HG02884 (cell line): Measurements from ENCODE around the gene EMID1.
A peak's percentile ranks its signal among the peaks of the same experiment; 100 is the strongest.

Experiments used
- ATAC-seq: cut with Tn5 transposase; IDR thresholded peaks from one replicate; pipeline ENCODE4 v1.9.1; 2021; ENCODE audit warnings: mild to moderate bottlenecking, moderate library complexity; ENCODE audit not compliant: unreplicated experiment

Gene EMID1

DNA sequence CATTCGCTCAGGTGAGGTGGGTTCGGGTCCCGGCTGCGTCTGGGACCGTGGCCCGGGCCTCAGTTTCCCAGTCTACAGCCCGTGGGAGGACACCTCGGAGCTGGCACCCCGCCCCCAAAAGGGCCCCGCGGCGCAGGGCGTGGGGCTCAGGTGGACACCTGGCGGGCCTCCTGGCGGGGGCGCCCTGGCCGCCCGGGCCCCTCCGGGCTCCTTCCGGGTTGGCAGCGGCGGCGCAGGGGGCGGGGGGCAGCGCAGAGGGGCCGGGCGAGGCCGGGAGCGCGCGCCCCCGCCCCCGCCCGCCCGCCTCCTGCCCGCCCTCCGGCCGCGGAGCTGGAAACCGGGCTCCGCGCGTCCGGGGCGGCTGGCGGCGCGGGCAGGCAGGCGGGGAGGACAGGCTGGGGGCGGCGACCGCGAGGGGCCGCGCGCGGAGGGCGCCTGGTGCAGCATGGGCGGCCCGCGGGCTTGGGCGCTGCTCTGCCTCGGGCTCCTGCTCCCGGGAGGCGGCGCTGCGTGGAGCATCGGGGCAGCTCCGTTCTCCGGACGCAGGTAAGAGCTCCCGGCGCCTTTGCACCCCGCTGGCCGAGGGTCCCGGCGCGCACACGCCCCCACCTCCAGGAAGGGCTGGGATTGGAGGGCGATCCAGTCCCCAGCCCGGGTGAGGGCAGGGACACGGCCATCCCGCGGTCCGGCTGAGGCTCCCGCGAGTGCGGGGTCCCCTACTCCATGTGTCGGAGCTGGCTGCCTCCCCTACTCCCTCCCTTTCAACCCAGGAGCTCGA lies at the start of gene EMID1:
TSS of gene EMID1 (plus strand) at position 303 of the 778 bp plus-strand sequence. CDS start at position 446, 143 bp downstream.
- ATAC-seq = no peak

DNA sequence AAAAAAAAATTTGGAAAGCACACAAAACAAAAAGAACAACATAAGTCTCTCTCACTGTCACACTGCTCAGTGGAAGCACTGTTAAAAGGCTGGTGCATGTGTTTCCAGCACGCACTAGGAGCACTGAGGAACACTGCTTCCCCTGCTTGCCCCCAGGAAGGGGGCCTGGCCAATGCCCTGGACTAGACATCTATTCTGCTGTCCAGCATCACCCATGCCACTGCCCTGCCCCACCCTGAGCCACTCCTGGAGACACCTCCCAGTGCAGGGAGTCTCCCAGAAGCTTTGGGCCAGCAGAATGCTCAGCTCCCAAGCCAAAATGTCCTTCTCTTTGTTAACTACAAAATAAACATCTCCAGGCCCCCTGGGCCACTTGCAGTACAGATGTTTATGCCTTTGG lies 49.7 kb upstream of the EMID1 start:
- no peak for ATAC-seq

DNA sequence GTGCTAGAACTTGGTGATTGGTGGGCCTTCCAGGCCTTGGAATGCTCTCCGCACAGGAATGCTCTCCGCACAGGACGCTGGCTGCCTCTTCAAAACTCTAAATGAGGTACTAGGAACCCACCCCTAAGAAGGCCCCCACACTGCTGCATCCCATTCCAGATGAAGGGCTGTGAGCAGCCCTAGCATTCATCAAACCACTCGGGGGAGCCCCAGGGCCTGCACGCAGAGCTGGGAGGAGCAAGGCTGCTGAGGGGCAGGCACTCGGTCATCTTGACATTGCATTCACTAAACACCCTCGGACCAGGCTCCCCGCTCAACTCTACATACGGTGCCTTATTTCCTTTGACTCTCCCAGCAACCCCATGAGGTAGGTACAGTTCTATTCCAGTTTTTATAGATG lies 49.2 kb upstream of the EMID1 start:
- no peak for ATAC-seq

DNA sequence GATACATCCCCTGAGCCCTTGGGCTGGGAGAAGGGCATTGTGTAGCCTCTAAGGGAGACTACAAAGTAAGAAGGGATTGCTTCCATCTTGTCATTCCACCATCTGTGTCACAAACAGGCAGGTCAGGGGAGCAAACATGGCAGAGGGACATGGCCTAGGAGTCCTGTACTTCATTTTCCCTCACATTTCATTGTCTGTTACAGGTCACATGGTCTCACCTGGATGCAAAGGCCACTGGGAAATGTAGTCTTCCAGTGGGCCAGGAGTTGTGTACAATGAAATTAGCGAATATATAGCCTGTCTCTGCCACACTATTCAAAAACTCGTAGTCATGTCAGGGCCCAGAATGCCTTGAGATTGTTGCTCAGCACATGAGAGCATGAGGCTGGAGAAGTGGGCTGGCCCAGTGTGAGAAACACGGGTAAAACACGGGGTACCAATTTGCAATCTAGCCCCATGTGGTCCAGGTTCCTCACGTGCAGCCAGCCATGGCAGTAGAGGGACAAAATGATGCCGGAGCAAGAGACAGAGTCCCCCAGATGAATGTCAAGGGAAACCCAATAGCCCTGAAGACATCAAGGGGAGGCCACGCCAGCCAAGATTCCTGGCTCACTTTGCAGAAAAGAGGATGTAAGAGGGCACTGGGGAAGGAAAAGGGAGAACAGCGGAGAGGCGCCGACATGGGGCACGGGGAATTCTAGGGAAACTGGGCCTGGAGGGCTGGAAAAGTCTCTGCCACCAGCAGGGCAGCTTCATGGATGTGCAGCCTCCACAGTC lies 47.7 kb upstream of the EMID1 start:
- ATAC-seq = no peak

DNA sequence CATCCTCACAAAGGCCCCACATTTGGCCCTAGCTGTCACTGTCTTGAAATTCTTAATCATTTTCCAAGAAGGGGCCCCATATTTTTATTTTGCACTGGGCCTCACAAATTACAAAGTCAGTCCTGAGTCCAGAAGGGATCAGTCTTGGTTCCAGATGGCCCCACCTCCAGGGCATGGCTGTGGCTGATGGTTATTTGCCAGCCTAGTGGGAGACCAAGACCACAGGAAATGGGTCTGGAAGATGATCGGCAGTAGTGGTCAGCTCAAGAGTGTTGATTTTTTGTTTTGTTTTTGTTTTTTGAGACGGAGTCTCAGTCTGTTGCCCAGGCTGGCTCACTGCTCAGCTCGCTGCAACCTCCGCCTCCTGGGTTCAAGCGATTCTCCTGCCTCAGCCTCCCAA lies 47.1 kb upstream of the EMID1 start:
- no peak for ATAC-seq

DNA sequence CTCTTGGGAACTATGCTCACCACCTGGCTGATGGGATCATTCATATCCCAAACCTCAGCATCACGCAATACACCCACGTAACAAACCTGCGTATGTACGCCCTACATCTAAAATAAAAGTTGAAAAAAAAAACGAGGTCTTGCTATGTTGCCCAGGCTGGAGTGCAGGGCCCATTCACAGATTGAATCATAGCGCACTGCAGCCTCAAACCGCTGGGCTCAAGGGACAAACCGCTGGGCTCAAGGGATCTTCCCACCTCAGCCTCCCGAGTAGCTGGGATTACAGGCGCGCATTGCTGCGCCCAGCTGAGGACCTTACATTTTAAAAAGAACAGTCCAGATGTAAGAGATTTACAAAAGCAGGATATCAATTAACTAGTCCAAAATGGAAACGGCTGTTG lies 41.9 kb upstream of the EMID1 start:
- no peak for ATAC-seq

DNA sequence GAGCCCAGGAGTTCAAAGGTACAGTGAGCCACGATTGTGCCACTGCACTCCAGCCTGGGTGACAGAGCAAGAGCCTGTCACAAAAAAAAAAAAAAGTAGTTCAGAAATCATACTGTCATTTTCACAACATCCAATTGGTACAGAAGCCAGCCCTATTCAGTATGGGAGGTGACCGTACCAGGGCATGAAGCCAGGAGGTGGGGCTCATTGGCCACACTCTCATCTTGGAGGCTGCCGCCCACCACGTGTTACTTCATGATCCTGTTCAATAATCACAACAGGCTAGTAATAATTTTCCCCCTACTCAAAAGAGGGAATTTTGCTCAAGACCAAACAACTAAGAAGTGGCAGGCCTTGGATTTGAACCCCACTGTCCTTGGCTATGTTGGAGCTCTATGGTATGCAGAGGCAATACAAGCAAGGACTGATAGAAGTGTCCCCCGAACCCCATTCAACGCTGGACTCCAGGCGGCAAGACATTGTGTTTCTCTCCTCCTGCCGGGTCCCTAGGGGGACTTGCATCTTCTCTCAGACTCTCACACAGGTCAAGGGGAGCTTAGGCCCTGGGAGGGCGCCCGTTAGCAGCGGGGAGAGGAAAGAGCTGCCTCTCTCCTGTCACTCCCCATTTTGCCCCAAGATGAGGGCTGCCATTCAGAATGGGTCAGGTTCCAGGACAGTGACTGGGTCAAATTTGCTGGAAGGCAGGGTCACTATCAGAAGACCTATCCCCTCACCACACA lies 40.2 kb upstream of the EMID1 start:
- ATAC-seq = no peak

DNA sequence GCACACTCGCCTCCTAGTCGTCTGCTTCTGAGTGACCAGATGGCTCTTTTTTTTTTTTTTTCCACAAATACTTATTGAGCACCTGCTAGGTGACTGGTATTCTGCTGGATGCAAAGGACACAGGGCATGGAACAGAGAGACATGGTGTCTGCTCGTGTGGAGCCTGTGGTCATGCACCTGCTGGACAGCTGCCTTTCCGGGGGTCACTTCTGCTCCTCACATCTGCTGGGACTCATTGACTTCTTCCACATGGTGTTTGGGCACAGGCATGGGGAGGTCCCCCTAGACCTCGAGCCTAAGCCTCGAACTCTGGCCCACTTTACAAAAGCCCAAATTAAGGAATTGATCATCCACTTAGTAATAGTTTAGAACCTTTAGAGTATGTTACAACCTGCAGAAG lies 39.5 kb upstream of the EMID1 start:
- no peak for ATAC-seq

DNA sequence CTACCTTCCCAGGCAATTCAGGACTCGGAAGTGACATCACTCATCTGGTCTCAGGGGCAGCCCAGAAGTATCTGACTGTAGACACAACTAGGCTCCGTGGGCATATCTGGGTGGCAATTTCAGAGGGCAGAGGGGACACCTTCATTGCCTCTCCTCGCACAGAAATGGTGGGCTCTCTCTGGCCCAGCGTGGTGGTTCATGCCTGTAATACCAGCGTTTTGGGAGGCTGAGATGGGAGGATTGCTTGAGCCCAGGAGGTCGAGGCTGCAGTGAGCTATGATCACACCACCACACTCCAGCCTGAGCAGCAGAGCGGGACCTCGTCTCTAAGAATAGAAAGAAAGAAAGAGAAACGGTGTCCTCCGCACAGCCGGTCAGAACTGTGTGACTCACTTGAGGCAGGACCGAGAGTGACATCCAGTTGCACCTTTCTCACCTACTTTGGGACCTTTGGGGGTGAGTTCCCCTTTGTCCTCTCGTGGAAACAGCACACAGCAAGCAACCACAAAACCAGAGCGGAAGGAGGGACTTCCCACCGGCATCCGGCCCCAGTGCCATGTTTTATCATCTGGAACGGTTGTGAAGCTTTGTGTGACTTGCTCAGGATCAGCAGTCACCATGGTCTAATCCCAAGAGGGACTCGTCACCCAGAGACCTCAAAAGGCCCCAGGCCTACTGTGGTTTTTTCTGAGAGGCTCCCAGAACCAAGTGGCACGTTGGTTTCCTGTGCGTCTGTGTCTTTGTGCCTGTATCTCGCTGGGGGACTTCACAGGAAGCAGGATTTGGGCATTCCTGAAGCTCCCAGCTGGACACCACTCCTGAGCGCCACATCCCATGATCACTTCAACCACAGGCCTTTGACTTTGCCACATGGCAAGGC lies 38.4 kb upstream of the EMID1 start:
- peak; percentile 76 for ATAC-seq

DNA sequence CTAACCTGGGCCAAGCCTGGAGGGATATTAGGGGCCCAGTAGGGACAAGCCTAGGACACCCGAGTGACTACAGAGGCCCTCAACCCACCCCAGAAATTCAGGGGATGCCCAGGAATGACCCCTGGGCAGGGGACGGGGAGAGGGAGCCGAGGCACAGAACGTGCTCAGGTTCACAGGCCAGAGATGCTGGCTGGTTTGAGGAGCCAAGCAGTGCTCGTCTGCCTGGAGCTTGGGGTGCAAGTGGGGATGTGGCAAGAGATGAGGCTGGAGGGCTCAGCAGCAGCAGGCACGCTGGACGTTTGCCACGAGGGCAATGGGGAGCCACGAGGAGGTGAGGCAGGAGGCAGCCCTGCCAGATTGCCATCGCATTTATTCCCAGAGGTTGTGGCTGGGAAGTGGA lies 34.0 kb upstream of the EMID1 start:
- ATAC-seq = no peak

DNA sequence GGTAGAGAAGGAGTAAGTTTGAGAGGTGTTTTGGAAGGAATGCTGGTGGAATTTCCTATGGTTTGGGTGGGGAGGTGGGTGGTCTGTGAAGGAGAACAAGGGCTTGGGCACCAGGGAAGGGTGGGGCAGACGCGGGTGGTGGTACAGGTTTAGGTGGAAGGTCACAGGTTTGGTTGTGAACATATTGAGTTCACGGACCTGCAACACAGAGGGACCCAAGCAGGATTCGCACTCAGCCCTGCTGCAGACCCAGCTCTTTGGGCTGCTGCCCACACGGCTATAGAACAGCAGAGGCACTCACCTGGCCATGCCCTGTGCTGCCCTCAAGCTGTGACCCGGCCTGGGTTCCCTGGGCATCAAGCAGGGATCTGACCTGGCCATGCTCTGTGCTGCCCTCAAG lies 33.5 kb upstream of the EMID1 start:
- no peak for ATAC-seq

DNA sequence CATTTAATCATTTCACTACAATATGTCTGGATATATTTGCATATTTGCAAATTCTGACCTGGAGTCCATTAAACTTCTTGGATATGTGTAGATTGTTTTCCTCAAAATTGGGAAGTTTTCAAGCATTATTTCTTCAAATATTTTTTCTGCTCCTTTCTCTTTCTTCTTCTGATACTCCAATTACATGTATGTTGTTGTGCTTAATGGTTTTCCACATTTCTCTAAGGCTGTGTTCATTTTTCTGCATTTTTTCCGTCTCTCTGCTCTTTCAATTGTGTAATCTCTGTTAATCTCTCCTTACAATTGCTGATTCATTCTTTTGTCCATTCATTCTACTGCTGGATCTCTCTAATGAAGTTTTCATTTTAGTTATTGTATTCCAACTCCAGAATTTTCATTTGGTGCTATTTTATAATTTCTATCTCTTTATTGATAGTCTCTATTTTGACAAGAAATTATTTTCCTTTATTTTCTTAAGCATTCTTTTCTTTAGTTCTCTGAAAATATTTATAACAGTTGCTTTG lies 30.3 kb upstream of the EMID1 start:
- ATAC-seq = no peak

DNA sequence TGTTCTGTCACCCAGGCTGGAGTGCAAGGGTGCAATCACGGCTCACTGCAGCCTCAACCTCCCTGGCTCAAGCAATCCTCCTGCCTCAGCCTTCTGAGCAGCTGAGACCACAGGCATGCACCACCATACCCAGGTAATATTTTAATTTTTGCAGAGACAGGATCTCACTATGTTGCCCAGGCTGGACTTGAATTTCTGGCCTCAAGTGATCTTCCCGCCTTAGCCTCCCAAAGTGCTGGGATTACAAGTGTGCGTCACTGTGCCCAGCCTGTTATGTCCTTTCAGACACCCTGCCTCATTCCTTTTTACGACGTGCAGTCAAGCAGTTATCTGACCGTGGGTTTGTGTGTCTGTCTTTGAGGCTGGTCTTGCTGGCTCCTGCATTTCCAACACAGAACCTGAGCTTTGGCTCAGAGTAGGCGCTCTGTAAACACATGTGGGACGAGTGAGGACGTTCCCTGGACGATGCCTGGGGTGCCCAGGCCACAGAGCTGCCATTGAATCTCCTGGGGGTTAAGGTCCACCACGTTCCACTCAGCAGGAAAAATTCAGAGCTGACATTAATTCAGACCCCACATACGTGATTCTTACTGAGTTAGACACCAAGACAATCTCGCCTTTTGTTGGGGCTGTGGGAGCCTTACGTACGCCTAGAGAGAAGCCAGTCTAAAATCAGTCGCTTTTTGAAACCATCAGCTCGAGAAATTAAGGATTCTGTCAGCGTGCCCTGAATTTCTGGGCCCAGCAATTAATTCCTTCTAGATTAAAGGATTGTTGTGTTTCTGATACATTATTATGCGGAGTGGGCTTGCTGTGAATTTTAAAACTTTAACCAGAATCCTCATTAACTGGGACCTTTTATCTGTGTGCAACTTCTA lies 21.5 kb upstream of the EMID1 start:
- ATAC-seq = no peak

DNA sequence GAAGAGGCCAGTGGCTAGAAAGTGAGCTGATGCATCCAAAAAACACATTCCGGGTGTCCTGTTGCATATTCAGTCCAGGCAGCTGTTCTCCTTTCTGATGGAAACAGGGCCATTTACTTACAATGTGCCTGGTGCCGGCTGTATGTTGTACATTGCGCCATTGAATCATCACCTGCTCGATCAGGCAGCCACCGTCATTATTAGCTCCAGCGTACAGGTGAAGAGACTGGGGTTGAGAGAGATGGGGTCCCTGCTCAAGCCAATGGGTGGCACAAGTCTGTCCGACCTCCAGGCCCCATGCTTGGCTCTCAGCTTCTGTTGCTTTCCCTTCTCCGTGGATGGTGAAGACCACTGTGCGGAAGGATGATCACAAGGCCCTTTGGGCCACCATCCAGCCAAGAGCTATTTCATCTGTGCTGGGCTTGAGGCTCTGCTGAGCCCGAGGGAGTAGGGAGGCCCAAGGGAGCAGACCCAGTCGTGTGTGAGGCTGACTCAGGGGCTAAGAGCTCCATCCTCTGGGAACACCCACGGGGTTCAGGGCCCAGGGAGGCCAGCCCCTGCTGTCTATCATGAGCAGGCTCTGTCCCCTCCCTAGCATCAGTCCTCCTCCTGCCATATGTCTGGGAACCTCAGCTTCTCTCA lies 20.7 kb upstream of the EMID1 start:
- no peak for ATAC-seq

DNA sequence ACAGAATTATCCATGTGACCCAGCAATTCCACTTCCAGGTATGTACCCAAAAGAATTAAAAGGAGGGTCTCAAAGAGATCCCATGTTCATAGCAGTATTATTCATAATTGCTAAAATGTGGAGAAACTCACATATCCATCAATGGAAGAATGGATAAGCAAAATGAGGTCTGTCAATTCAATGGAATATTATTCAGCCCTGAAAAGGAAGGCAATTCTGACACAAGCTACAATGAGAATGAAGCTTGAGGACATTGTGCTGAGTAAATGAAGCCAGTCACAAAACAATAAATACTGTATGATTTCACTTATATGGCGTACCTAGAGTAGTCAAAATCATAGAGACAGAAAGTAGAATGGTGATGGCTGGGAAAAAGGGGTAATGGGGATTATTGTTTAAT lies 19.4 kb upstream of the EMID1 start:
- no peak for ATAC-seq

DNA sequence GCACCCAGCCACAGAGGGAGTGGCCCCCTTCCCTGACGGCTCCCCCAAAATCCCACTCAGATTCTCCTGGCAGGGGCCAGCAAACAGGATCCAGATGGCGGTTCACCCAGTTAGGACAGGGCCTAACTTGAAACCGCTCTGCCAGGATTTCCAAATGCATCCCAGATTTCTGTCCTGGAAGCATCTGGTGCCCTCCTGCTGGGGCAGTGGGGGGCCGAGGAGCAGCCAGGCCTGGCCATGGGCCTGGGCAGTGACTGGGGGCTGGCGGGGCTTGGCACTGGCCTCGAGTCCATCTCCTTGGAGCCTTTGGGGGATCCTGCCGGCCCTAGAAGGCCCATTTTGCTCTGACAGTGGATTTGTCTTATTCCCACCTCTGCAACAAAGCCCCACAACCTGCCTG lies 17.9 kb upstream of the EMID1 start:
- ATAC-seq = no peak

DNA sequence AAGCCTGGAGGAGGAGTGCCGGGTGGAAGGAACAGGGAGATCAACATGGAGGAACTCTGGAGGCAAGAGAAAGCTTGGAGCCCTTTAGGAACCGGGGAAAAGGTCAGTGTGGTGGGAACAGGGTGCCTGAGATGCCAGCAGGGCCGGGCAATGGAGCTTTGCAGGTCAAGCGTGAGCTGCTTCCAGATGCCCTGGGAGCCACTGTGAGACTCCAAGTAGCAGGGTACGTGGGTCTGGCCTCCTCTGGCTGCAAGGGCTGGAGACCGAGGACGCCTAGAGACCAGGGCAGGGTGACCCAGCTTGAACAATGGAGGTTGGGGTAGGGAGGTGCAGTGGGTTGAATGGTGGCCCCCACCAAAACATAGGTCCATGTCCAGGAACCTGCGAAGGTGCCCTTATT lies 15.6 kb upstream of the EMID1 start:
- no peak for ATAC-seq

DNA sequence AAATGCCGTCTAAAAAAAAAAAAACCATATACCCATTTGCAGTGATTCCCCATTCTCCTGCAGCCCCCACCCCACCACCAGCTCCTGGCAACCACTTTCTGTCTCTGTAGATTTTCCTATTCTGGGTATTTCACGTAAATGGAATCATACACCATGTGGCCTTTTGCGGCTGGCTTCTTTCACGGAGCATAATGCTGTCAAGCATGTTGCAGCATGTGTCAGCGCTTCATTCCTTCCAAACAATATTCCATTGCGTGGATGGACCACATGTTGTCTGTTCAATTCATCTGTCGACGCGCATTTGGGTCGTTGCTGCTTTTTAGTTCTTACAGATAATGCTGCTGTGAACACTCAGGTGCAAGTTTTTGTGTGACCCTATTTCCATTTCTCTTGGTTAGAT lies 14.8 kb upstream of the EMID1 start:
- no peak for ATAC-seq

DNA sequence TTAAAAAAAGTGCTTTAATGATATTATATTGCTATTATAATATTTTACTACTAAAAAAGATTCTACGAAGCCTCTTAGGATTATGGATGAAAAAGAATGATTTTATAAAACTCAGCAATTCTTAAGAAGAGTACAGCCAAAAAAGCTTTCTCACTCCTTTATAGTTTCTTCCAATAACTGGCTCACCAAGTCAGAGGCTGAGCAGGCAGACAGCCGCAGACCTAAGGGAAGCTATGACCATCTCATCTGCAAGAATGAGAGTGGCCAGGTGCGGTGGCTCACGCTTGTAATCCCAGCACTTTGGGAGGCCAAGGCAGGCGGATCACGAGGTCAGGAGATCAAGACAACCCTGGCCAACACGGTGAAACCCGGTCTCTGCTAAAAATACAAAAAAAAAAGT lies 12.7 kb upstream of the EMID1 start:
- ATAC-seq = no peak
